GM19452 (cell line): Measurements from ENCODE around the gene DPP6.

Source experiments
- ATAC-seq: cut with Tn5 transposase; IDR thresholded peaks from one replicate; pipeline ENCODE4 v1.9.1; 2021; ENCODE audit not compliant: unreplicated experiment

The DPP6 gene

DNA sequence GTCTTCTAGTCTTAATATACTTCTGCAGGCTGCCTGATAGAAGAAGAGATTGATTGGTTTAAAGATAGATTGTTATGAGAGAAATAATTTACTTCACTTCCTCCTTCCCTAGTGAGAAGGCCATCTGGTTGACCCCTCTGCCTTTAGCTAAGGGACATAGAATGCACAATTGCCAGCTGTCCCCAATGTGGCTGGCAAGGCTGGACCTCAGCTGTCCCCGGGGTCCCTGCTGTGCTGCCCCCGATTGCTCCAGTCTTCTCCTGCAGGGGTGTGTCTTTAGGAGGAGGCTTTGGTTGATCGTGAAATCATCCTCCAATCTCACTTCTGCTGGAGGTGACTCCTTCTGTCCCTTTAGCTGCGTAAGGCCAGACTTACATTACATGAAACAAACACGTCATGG is 388.5 kb downstream of the DPP6 start:
- ATAC-seq, result no peak

DNA sequence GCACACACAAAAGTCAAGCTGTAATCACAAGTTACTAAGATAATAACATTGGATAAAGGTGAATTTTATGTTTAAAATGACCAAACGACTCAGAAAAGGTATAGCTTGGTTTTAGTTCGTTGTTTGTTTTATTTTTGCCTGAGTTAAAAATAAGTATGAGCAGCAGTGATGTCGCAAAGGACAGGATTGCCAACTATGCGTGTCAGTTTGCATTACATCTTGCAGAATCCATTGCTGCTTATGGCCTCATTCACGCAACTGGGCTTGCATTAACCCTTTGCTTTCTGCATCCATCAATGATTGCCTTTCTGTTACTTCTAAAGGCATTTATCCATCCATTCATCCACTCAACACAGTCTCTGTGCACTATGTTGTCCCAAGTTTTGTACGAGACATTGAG is 389.6 kb downstream of the DPP6 start:
- ATAC-seq, result no peak

GRCh38 chr7:154442939-154443338 is 390.7 kb downstream of the DPP6 start:
- ATAC-seq, result no peak

DNA sequence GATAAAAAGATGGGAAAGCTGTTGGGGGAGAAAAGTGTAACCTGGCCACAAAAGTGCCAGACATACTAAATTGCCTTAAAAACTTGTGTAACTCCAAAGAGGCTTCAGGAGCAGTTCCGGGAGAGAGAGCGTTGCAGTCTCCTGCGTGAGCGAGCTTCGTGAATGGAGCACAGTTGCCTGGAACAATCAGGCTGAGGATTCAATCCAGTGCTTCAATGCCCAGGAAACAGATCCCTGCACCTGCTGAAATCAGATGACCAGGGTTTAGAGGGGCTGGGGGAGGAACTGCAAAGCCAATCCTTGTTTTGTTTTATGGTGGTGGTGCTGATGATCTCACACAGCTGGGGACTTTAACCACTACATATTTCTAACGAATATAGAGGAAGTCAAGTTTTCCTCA is 398.3 kb downstream of the DPP6 start:
- no peak for ATAC-seq

GRCh38 chr7:154451480-154452457 is 399.6 kb downstream of the DPP6 start:
- no peak for ATAC-seq

DNA sequence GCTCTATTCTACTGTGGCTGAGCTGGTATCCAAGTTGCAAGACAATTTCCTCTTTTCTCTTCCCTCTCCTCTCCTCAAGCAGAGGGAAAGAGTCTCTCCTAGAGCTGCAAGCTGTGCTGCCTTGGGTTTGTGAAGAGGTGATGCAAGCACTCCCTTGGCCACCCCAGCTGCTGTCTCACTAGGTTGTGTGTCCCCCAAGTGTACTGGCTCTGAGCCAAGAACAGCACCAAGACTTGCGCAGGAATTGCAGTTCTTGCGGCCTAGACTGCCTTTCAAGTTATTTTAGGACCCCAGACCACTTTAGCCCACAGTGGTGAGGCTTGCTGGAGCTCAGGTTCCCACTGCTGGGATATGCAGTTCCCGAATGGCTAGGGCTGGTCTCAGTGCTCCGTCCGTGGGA is 411.6 kb downstream of the DPP6 start:
- no peak for ATAC-seq

DNA sequence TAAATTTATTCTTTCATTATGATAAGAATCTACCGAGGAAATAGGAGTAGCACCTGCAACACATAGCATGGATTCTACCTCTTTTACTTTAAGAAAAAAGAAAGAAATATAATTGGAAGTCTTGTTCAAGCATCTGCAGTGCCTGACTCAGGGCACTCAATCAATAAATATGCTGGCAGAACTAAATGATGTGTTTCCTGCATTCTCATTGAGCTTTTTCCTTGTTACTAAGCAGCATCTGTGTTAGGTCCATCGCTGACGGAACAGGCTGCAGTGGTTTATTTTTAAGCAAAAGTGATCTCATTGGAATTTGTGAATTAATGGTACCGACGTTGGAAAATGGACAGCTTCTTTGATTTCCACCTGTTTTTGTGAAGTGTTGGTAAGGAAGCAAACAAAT is 417.5 kb downstream of the DPP6 start:
- ATAC-seq, result no peak

DNA sequence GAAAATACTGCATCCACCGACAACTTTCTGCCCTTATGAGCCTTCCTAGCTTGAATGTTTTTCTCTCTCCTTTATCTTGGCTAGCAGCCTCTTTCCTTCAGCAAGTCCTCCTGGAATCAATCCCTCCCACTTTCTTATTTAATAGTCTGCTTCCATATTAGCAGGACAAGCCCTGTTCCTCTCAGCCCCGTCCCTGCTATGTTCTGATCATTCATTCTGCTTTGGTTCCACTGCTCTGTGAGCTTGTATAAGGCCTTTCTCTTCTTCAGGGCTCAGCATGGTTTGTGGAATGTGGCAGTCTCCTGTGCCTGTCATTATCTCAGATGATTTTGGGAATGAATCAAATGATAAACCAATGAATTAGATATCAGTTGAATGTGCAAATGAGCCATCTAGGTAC is 420.1 kb downstream of the DPP6 start:
- no peak for ATAC-seq

DNA sequence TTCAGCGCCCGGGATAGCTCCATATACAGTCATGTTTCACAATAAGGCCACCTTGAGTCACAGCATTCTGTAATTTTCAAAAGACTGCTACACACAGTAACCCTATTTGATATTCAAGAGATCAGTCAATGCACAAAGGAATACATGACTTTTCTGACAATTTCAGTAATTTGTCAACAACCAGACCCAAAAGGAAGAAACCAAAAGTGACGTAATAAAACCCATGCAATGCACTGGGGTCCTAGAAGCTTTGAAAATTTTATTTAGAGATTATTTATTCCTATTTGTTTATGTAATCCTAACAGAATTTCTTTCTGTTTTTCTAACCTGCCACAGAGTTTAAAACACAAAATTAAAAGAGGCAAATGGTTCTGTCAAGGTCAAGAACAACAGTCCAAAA is 421.2 kb downstream of the DPP6 start:
- no peak for ATAC-seq

DNA sequence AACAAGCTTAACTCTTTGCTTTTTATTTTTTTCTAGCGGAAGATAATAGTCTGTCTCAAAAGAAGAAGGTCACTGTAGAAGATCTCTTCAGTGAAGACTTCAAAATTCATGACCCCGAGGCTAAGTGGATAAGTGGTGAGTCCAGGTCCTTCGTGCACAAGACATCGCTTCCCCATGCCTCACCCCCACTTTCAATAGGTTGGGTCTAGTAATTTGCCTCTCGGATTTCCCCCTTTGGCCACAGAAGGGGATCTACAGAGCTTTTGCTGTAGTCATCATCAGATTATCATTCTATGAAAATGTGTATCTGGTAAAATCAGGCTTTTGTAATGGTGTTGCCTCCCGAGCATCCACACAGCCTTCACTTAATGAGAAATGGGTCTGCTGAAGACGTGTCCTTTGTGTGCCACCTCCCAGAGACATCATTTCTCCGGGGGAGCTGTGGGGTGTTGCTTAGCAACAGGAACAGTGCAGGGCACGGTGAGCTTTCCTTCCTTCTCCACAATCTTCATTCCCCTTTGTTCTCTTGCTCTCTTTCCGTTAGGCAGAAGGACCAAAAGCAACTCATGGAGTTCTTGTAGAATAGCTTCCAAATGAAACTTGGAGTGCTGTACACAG is 422.8 kb downstream of the DPP6 start:
- ATAC-seq, result no peak

GRCh38 chr7:154475864-154476263 is 423.7 kb downstream of the DPP6 start:
- no peak for ATAC-seq

DNA sequence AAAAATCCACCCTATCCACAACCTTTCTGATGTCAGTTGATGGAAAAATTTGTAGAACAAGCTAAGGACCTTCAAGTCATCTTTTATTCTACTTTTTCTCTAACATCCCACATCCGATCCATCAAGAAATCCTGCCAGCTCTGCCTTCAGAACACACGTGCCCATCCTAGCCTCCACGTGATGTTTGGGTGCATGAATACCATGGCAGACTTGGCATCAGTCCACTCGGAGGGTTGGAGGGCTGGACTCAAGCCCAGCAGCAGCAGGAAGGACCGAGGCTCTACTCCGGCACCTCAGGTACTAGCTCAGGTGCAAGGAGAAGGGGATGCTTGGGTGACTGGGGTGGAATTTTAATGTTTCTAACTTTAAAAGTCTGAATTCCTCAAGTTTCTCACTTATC is 428.6 kb downstream of the DPP6 start:
- ATAC-seq, result no peak

DNA sequence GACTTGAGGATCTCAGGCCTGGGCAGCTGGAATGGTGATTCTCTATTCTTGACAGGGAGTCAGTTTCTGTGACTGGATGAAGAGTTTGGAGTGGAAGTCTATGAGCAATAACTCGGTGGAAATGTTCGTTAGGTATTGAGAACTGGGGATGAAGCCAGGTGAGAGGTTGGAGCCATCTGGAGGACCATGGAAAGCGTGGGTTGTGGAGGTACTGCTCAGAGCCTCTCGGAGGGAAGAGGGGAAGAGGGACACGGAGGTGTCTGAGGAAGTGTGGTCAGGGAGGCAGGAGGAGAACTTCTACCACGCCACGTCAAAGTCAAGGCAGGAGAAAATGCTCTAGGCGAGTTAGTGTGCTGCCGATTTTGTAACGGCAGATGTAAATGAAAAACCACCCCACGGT is 430.7 kb downstream of the DPP6 start:
- ATAC-seq, result no peak

DNA sequence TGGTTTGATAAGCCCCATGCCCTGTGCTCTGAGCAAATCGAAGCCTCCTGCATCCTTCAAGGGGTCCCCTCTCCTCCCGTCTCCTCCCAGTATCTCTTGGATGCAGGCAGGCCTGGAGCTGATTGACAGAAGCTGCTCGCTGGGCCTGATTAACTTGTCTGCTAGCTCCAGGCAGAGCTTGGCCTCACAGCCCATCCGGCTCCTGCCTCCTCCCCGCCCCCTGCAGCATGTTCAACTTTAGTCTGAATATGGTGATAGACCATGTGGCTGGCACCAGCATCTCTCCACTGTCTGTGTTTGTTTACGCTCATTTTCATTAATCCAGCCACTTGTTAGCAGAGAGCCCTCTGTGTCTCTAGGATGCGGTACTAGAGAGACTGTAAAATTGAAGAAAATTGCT is 432.2 kb downstream of the DPP6 start:
- no peak for ATAC-seq

GRCh38 chr7:154484943-154485342 is 432.7 kb downstream of the DPP6 start:
- ATAC-seq, result no peak

GRCh38 chr7:154489897-154490296 is 437.7 kb downstream of the DPP6 start:
- no peak for ATAC-seq

DNA sequence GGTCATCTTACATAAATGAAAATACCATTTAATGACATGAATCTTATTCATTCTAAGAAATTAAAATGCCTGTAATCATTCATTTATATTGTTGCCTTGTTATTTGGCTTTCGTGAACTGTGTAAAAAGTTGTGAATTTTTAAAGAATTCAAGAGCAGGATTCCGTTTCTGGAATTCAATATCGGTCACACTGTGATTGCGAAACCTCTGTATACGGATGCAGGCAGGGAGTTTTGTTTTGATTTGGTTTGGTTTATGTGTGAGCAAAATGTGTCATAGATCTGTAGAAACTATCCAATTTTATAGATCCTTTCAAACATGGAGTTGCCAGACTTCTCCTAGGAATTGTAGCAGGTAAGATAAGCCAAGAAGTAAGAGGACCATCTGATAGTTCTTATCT is 441.4 kb downstream of the DPP6 start:
- ATAC-seq, result no peak

GRCh38 chr7:154497751-154498150 is 445.6 kb downstream of the DPP6 start:
- ATAC-seq, result no peak

DNA sequence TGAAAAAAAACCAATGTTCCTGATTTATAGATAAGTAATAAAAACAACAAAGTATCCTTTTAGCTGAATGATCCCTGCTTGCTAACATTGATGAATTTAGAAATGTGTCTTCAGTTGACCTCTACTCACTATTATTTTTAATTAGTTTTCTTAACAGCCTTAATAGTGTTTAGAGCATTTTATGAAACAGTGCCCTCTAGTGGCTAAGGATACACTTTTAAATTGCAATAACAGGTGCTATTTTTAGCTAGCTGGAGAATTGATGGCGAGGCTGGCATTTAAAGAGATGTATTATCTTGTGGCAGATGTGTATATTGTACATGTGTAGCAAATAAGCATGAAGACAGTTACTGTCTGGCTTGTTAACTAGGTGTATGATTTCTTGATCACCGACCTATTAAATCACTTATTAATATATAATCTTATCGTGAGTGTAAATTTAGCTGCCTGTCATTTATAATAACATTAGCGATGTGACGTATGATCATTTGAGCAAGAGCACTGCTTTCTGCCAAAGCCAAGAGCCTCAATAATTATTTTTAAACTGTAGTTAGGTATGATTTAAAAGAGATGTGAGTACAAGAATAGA is 451.9 kb downstream of the DPP6 start:
- no peak for ATAC-seq

DNA sequence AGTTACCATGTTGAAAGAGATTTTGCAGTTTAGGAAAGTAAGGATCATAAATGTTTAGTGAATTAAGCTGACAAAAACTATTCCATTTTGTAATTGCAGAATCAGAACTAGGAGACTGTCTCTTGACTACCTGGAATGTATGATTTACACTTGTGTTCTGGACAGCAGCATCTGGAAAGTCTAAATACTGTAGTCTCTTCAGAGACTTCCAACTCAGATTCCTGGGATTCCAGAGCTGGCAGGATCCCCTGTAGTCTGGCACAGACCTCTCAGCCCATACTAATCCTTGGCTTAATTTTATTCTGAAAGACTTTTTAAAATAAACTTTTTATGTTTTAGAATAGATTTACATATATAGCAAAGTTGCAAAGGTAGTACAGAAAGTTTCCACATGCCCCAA is 452.7 kb downstream of the DPP6 start:
- ATAC-seq, result no peak

- no peak for ATAC-seq
These were observed 453.2 kb downstream of the DPP6 start for GRCh38 chr7:154505362-154505761.

- no peak for ATAC-seq
These were observed 457.0 kb downstream of the DPP6 start for GRCh38 chr7:154509192-154509591.
